Sigmoid colon (tissue), 7 donors: Measurements from ENCODE around the gene CSN2. TPM values are rescaled to one million over a fixed set of nuclear protein-coding genes. Genes with fewer than 3 reads are reported as not detected.

ENCODE experiments used
- DNase-seq: peaks from one replicate; pipeline ENCODE4 v3.0.0-alpha.2; 2019
- H3K27ac ChIP-seq, 4 donors: fragments of 200-600 bp; sonication (generic); one replicate each; pipeline ENCODE4 v1.5.1; 2016 to 2019; ENCODE audit warnings: mild to moderate bottlenecking in 1 of 4
- H3K27me3 ChIP-seq, 3 donors: fragments of 200-600 bp; sonication (generic); one replicate each; pipeline ENCODE4 v1.5.1; 2019; ENCODE audit warnings: mild to moderate bottlenecking in 1 of 3
- H3K36me3 ChIP-seq, 4 donors: fragments of 200-600 bp; sonication (generic); one replicate each; pipeline ENCODE4 v1.5.1; 2016 to 2019
- H3K4me1 ChIP-seq, 4 donors: fragments of 200-600 bp; sonication (generic); one replicate each; pipeline ENCODE4 v1.5.1; 2017 to 2019
- H3K4me3 ChIP-seq, 4 donors: fragments of 200-600 bp; sonication (generic); one replicate each; pipeline ENCODE4 v1.5.1; 2017 to 2019; ENCODE audit warnings: mild to moderate bottlenecking in 2 of 4, moderate library complexity in 1 of 4
- H3K9me3 ChIP-seq, 4 donors: fragments of 200-600 bp in 3 of 4; sonication (generic) in 3 of 4; one replicate each; pipeline versions ENCODE4 v1.5.1 to v1.6.1; 2013 to 2019
- EP300 ChIP-seq, 4 donors: sonication (generic); formaldehyde crosslinking; IDR thresholded peaks; one replicate each; pipeline ENCODE4 v1.6.1; 2017; ENCODE audit warnings: antibody characterized with exemption in 4 of 4
- POLR2A ChIP-seq, 2 donors: fragments of 450-650 bp; IDR thresholded peaks; one replicate each; pipeline ENCODE4 v1.6.1; 2016; ENCODE audit warnings: antibody characterized with exemption in 2 of 2, mild to moderate bottlenecking in 2 of 2, moderate library complexity in 2 of 2
- POLR2AphosphoS5 ChIP-seq, 4 donors: sonication (generic); formaldehyde crosslinking; IDR thresholded peaks; one replicate each; pipeline ENCODE4 v1.6.1; 2017; ENCODE audit warnings: antibody characterized with exemption in 4 of 4
- WGBS, 2 donors: extraction: QIAGEN DNeasy Blood & Tissue Kit; methylation state at CpG; one replicate each; pipeline ENCODE4 v1.1.7; 2013; 5-methylcytosine and 5-hydroxymethylcytosine counted together
- intact Hi-C: fragments of 100-400 bp; cut with DNase I; formaldehyde crosslinking; loops from one replicate; pipeline ENCODE4 v1.15.1; 2023
- polyA plus RNA-seq, 3 donors: library from polyadenylated mRNA; stranded (reverse); fragments of 200-250 nt; gene quantifications; one replicate each; pipeline ENCODE4 v1.2.3, GENCODE V29; 2013
- total RNA-seq, 4 donors: library from RNA; depleted of rRNA; stranded (reverse); fragments of >200 nt; gene quantifications; one replicate each; pipeline ENCODE4 v1.1.0, GENCODE V29; 2016
- TF ChIP-seq, protein P1 (sequence below), 4 experiments: fragments of 450-650 bp in 3 of 4; fragments of 200-600 bp in 1 of 4; IDR thresholded peaks; one replicate each; pipeline ENCODE4 v1.5.1; 2016 to 2019; ENCODE audit warnings: antibody characterized with exemption in 4 of 4, mild to moderate bottlenecking in 3 of 4, moderate library complexity in 2 of 4
- donor health status: healthy with polysubstance abuse.
- donor health status: Bipolar disorder and iron deficiency.
- donor health status: healthy.

Gene CSN2
- total and polyA plus RNA-seq, 7 donors: 0.25 to 1.1 TPM; not detected in 5

DNA sequence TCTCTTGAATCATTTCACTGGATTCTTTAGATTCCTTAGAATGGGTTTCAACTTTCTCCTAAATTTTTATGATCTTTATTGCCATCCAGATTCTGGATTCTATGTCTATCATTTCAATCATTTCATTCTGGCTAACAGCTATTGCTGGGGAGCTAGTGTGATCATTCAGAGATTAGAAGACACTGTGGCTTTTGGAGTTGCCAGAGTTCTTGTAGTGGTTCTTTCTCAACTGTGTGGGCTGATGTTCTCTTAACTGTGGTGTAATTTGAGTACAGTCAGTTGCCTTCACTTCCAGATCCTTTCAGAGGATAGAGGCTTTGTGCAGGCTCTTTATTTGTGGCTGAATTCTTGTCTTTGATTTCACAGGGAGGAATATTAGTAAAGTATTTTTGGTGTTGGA is 12.1 kb upstream of the CSN2 start:
- Histone ChIP-seq H3K36me3 (no peaks in the 10 kb centered on the region), H3K27me3 (no peaks in the 10 kb centered on the region), H3K27ac (no peak overlapping the region), H3K4me1 (no peaks in the 10 kb centered on the region), H3K9me3 (no peaks in the 10 kb centered on the region), H3K4me3 (no peak overlapping the region)
- TF ChIP-seq, protein P1, sequence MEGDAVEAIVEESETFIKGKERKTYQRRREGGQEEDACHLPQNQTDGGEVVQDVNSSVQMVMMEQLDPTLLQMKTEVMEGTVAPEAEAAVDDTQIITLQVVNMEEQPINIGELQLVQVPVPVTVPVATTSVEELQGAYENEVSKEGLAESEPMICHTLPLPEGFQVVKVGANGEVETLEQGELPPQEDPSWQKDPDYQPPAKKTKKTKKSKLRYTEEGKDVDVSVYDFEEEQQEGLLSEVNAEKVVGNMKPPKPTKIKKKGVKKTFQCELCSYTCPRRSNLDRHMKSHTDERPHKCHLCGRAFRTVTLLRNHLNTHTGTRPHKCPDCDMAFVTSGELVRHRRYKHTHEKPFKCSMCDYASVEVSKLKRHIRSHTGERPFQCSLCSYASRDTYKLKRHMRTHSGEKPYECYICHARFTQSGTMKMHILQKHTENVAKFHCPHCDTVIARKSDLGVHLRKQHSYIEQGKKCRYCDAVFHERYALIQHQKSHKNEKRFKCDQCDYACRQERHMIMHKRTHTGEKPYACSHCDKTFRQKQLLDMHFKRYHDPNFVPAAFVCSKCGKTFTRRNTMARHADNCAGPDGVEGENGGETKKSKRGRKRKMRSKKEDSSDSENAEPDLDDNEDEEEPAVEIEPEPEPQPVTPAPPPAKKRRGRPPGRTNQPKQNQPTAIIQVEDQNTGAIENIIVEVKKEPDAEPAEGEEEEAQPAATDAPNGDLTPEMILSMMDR (IDR thresholded peaks at IDR 0.05): no peak
- TF ChIP-seq POLR2AphosphoS5 (IDR thresholded peaks at IDR 0.05) (no peak), EP300 (IDR thresholded peaks at IDR 0.05) (no peak), POLR2A (IDR thresholded peaks at IDR 0.05) (no peak)
- DNase-seq: no peak
- intact Hi-C loops: no loop called here

DNA sequence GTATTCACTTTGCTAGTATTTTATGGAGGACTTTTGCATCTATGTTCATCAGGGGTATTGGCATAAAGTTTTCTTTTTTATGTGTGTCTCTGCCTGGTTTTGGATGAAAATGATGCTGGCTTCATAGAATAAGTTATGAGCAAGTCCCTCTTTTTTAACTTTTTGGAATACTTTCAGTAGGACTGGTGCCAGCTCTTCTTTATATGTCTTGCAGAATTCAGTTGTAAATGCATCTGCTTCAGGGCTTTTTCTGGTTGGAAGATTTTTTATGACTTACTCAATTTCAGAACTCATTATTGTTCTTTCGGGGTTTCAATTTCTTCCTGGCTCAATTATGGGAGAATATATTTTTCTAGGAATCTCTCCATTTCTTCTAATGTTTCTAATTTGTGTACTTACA is 9.1 kb upstream of the CSN2 start:
- Histone ChIP-seq H3K4me3 (no peak overlapping the region), H3K27ac (no peak overlapping the region), H3K4me1 (no peaks in the 10 kb centered on the region), H3K27me3 (no peaks in the 10 kb centered on the region), H3K36me3 (no peaks in the 10 kb centered on the region), H3K9me3 (no peaks in the 10 kb centered on the region)
- WGBS, 2 donors: 91 to 98% methylated on average over 1 of the region's 1 CpG
- intact Hi-C loops: no loop called here
- no peak for DNase-seq
- no peak for TF ChIP-seq POLR2AphosphoS5 (IDR thresholded peaks at IDR 0.05)
- TF ChIP-seq, protein P1 (IDR thresholded peaks at IDR 0.05): no peak
- no peak for TF ChIP-seq POLR2A (IDR thresholded peaks at IDR 0.05)
- no peak for TF ChIP-seq EP300 (IDR thresholded peaks at IDR 0.05)

DNA sequence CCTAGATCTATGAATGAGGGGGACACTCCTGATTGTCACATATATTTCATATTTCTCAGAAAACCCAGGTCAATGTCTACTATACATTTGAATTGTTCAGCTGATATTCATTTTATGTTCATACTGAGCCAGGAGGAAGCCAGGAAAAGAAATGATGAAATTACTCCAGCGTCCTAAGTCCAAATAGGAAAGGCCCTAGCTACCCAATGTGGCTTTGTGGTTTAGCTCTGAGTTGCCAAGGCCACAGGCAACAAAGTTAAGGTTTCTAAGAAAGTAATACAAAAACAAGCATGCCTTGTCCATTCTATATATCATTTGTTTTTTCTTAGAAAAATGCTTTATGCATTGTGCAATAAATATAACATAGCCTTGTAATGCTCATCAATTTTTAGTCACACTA is 4.5 kb upstream of the CSN2 start:
- TF ChIP-seq POLR2A (IDR thresholded peaks at IDR 0.05): no peak
- no peak for TF ChIP-seq EP300 (IDR thresholded peaks at IDR 0.05)
- TF ChIP-seq POLR2AphosphoS5 (IDR thresholded peaks at IDR 0.05): no peak
- TF ChIP-seq, protein P1 (IDR thresholded peaks at IDR 0.05): no peak
- H3K36me3 ChIP-seq: no peaks in the 10 kb centered on the region
- DNase-seq: no peak
- no peak overlapping the region for H3K4me3 ChIP-seq
- intact Hi-C loops: no loop called here
- WGBS, 2 donors: 31 to 48% methylated on average over 1 of the region's 1 CpG
- no peak overlapping the region for H3K27ac ChIP-seq
- no peaks in the 10 kb centered on the region for H3K4me1 ChIP-seq
- no peaks in the 10 kb centered on the region for H3K27me3 ChIP-seq
- no peaks in the 10 kb centered on the region for H3K9me3 ChIP-seq

DNA sequence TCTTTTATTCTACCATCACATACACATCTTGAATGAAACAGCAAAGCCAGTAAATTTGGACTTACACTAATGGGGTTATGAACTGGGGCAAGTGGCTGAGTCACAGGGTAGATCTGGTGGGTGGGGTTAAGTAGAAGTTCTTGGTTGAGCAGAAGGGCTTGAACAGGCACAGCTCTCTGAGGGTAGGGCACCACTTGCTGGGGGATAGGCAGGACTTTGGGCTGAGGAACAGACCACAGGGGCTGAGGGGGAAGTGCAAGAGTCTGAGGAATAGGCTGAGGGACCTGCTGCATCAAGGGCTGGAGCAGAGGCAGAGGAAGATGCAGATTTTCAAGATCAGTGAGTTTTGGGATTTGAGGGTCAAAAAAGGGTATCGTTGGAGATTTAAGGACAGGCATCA is 8.3 kb downstream of the CSN2 start:
- H3K36me3 ChIP-seq: no peaks in the 10 kb centered on the region

DNA sequence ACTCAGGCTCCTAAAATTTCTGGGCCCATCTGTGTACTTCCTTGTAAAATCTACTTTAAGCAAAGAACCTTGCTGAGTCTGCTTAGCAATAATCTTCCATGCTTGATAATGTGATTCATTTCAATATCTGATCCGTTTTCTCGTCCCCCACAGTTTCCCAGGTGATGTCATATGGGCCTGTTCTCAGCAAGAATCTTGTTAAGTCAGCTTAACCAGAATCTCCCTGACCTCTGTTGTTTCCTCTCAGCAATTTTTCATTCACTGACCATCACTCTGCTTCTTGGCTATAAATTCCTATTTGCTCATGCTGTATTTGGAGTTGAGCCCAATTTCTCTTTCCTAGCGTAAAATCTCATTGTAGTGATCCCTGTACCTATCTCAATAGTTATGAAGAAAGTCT is 13.9 kb downstream of the CSN2 start:
- Histone ChIP-seq H3K4me3 (no peak overlapping the region), H3K36me3 (no peaks in the 10 kb centered on the region), H3K27me3 (no peaks in the 10 kb centered on the region), H3K4me1 (no peaks in the 10 kb centered on the region), H3K27ac (no peak overlapping the region), H3K9me3 (no peaks in the 10 kb centered on the region)
- 83 to 85% methylated on average over 3 of the region's 3 CpGs for WGBS, 2 donors
- no peak for TF ChIP-seq EP300 (IDR thresholded peaks at IDR 0.05)
- TF ChIP-seq, protein P1 (IDR thresholded peaks at IDR 0.05): no peak
- TF ChIP-seq POLR2AphosphoS5 (IDR thresholded peaks at IDR 0.05): no peak
- TF ChIP-seq POLR2A (IDR thresholded peaks at IDR 0.05): no peak
- DNase-seq: no peak
- intact Hi-C loops: no loop called here

More for the DNA sequence above, 8.3 kb downstream of the CSN2 start:
- Histone ChIP-seq H3K9me3 (no peaks in the 10 kb centered on the region), H3K4me1 (no peaks in the 10 kb centered on the region), H3K27me3 (no peaks in the 10 kb centered on the region), H3K4me3 (no peak overlapping the region), H3K27ac (no peak overlapping the region)
- DNase-seq: no peak
- 89 to 91% methylated on average over 1 of the region's 1 CpG for WGBS, 2 donors
- TF ChIP-seq POLR2AphosphoS5 (IDR thresholded peaks at IDR 0.05) (no peak), EP300 (IDR thresholded peaks at IDR 0.05) (no peak), POLR2A (IDR thresholded peaks at IDR 0.05) (no peak)
- TF ChIP-seq, protein P1 (IDR thresholded peaks at IDR 0.05): no peak
- intact Hi-C loops: no loop called here
